Measurements from ENCODE around the gene SCGB1A1.

Gene SCGB1A1

DNA sequence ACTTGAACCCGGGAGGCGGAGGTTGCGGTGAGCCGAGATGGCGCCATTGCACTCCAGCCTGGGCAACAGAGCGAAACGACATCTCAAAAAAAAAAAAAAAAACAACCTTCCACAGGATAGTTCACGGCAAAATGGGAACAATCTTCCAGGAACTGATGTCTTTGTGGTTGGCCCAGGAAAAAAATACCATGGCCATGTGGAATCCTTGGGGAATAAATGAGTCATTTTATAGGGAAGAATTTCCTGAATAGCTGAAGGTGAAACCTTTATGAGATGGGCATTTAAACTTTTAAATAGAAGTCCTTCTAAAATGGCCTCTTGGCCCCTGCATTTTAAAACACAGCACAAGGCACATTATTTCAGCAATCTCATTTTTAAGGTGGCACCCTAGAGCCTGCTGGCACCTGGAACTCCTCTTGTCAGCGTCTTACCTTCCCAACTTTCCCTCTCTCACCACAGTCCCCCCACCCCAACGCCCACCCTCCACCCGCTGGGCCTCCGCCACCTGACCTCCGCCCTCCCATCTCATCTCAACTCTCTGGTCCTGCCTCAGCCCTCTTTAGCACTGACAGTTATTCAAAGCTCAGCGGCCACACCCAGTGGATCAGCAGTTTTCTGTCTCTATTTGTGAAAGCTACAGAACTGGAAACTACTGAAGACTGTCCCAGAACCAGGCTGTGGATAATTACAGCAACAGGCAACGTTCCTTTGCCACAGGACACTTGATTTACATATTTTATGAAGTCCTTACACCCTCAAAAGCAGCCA is 43.1 kb downstream of the SCGB1A1 start:
- TF ChIP-seq CTCF (IDR thresholded peaks at IDR 0.05; ENCODE audit: low read depth, low read length), result no peak
- Histone ChIP-seq H3K4me1 (no peaks in the 10 kb centered on the region), H3K4me3 (ENCODE audit: low read depth, low read length) (no peak overlapping the region), H3K36me3 (no peaks in the 10 kb centered on the region), H3K27me3 (no peaks in the 10 kb centered on the region), H3K9me3 (no peaks in the 10 kb centered on the region)
- DNase-seq, result no peak

DNA sequence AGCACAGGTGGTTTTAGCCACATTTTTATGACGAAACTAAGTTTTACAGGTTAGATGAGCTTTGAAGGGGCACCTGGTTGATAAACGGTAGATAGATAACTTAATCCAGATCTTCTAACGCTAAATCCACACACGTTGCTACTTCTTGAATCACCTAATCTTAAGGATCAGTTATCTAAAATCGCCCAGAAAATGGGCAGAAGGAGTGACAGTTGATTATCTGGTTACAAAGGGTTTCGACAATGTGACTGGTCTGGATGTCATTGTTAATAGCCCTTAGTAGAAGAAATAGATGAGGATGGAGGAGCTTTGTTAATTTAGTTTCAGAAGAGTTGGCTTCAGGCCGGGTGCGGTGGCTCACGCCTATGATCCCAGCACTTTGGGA is 43.7 kb downstream of the SCGB1A1 start:
- Histone ChIP-seq H3K4me1 (no peaks in the 10 kb centered on the region), H3K27me3 (no peaks in the 10 kb centered on the region), H3K9me3 (no peaks in the 10 kb centered on the region), H3K4me3 (ENCODE audit: low read depth, low read length) (no peak overlapping the region), H3K36me3 (no peaks in the 10 kb centered on the region)
- DNase-seq, result no peak
- no peak for TF ChIP-seq CTCF (IDR thresholded peaks at IDR 0.05; ENCODE audit: low read depth, low read length)

DNA sequence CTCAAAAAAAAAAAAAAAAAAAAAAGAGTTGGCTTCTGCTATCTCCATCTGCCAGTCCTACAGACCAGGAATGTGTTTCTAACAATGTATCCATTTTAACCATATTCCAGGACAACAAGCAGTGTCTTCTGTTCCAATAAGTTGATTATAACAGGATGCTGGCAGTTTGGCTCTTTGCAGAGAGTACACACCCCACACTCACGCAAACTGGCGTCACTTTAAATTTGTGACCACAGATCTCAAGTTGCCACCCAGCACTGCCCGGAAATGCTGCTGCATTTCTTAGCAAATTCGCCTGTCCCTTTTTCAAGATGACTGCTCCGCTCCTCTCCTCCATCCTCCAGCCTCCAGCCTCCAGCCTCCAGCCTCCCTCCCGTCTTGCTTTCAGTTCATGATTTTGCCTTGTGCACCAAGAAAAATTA is 44.3 kb downstream of the SCGB1A1 start:
- no peaks in the 10 kb centered on the region for H3K9me3 ChIP-seq
- H3K4me3 ChIP-seq (ENCODE audit: low read depth, low read length), result no peak overlapping the region
- no peaks in the 10 kb centered on the region for H3K4me1 ChIP-seq

GRCh38 chr11:62464655-62465054 is 45.8 kb downstream of the SCGB1A1 start:
- no peaks in the 10 kb centered on the region for H3K4me1 ChIP-seq
- no peak for TF ChIP-seq CTCF (IDR thresholded peaks at IDR 0.05; ENCODE audit: low read depth, low read length)
- no peaks in the 10 kb centered on the region for H3K9me3 ChIP-seq
- DNase-seq, result no peak
- no peaks in the 10 kb centered on the region for H3K27me3 ChIP-seq
- no peaks in the 10 kb centered on the region for H3K36me3 ChIP-seq
- H3K4me3 ChIP-seq (ENCODE audit: low read depth, low read length), result no peak overlapping the region

More for the DNA sequence above, 44.3 kb downstream of the SCGB1A1 start:
- Histone ChIP-seq H3K36me3 (no peaks in the 10 kb centered on the region), H3K27me3 (no peaks in the 10 kb centered on the region)
- DNase-seq, result no peak
- TF ChIP-seq CTCF (IDR thresholded peaks at IDR 0.05; ENCODE audit: low read depth, low read length), result no peak

GRCh38 chr11:62466444-62466843 is 47.6 kb downstream of the SCGB1A1 start:
- Histone ChIP-seq H3K4me3 (ENCODE audit: low read depth, low read length) (no peak overlapping the region), H3K9me3 (no peaks in the 10 kb centered on the region), H3K4me1 (no peaks in the 10 kb centered on the region), H3K27me3 (no peaks in the 10 kb centered on the region), H3K36me3 (no peaks in the 10 kb centered on the region)
- no peak for DNase-seq
- no peak for TF ChIP-seq CTCF (IDR thresholded peaks at IDR 0.05; ENCODE audit: low read depth, low read length)

GRCh38 chr11:62468577-62468976 is 49.7 kb downstream of the SCGB1A1 start:
- Histone ChIP-seq H3K4me3 (ENCODE audit: low read depth, low read length) (no peak overlapping the region), H3K9me3 (no peaks in the 10 kb centered on the region), H3K27me3 (no peaks in the 10 kb centered on the region), H3K4me1 (no peaks in the 10 kb centered on the region), H3K36me3 (no peaks in the 10 kb centered on the region)
- DNase-seq, result no peak
- no peak for TF ChIP-seq CTCF (IDR thresholded peaks at IDR 0.05; ENCODE audit: low read depth, low read length)
